ENCODE data around the gene CYP27C1.
"Not testable (repeated sequence)": the region's sequence is repeated elsewhere in the genome, so short reads cannot be mapped to it uniquely, and the experiment has no call there.

Gene CYP27C1

DNA sequence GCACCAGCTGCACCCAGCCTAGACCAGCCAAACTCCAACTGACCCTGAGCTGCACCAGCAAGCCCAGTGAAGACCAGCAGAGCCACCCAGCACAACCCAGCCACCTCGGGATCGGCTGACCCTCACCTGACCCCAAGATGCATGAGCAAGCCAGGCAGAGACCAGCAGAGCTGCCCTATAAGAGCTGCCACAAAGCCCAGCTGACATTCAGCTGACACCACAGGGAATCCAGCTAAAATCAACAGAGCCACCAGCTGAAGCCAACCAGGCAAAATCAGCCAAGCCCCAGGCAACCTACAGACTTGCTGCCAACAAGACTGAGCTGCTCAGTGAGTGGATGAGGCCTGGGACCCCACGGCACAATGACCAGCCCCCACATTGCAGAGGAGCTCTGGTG lies 54.6 kb downstream of the CYP27C1 start:
- no peak for DNase-seq (ENCODE audit: extremely low read depth, low read depth)
- TF ChIP-seq, protein P1, sequence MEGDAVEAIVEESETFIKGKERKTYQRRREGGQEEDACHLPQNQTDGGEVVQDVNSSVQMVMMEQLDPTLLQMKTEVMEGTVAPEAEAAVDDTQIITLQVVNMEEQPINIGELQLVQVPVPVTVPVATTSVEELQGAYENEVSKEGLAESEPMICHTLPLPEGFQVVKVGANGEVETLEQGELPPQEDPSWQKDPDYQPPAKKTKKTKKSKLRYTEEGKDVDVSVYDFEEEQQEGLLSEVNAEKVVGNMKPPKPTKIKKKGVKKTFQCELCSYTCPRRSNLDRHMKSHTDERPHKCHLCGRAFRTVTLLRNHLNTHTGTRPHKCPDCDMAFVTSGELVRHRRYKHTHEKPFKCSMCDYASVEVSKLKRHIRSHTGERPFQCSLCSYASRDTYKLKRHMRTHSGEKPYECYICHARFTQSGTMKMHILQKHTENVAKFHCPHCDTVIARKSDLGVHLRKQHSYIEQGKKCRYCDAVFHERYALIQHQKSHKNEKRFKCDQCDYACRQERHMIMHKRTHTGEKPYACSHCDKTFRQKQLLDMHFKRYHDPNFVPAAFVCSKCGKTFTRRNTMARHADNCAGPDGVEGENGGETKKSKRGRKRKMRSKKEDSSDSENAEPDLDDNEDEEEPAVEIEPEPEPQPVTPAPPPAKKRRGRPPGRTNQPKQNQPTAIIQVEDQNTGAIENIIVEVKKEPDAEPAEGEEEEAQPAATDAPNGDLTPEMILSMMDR (IDR thresholded peaks at IDR 0.05; ENCODE audit: low read depth, low read length): no peak

GRCh38 chr2:127164761-127165538 lies 55.1 kb downstream of the CYP27C1 start:
- no peak for DNase-seq (ENCODE audit: extremely low read depth, low read depth)
- TF ChIP-seq, protein P1 (IDR thresholded peaks at IDR 0.05; ENCODE audit: low read depth, low read length): no peak

DNA sequence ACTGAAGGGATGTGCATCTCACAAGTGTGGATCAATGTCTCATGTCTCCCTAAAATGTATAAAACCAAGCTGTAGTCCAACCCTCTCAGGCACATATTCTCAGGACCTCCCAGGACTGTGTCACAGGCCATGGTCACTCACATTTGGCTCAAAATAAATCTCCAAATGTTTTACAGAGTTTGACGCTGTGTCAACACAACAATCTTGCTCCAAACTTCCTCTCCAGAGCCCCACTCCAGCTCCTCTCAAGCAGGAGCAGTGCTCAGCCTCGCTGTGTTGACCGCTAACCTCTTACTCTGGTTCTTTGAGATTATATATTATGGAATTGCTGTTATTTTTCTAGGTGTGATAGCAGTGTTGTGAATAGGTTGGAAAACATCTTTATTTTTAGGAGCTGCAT lies 56.2 kb downstream of the CYP27C1 start:
- no peak for DNase-seq (ENCODE audit: extremely low read depth, low read depth)
- TF ChIP-seq, protein P1 (IDR thresholded peaks at IDR 0.05; ENCODE audit: low read depth, low read length): no peak

- not testable (repeated sequence) for DNase-seq (ENCODE audit: extremely low read depth, low read depth)
Measured at GRCh38 chr2:127163090-127163406, 57.1 kb downstream of the CYP27C1 start.

- TF ChIP-seq, protein P1 (IDR thresholded peaks at IDR 0.05; ENCODE audit: low read depth, low read length): no peak
Measured at GRCh38 chr2:127162261-127163089, 57.6 kb downstream of the CYP27C1 start.

GRCh38 chr2:127161176-127162136 lies 58.6 kb downstream of the CYP27C1 start:
- DNase-seq (ENCODE audit: extremely low read depth, low read depth): no peak
- TF ChIP-seq, protein P1 (IDR thresholded peaks at IDR 0.05; ENCODE audit: low read depth, low read length): no peak

More at GRCh38 chr2:127162261-127163089, 57.6 kb downstream of the CYP27C1 start:
- DNase-seq (ENCODE audit: extremely low read depth, low read depth): no peak

DNA sequence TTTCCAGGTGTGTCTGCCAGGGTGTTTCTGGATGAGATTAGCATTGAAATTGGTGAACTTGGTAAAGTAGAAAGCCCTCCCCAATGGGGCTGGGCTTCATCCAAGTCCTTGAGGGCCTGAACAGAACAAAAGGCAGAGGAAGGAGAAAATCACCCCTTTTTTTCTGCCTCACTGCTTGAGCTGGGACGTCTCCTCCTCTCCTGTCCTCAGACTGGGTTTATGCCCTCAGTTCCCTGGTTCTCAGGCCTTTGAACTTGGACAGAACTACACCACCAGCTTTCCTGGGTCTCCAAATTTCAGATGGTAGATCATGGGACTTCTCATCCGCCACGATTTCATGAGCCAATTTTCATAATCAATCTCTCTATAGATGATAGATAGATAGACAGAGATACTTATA lies 59.4 kb downstream of the CYP27C1 start:
- no peak for DNase-seq (ENCODE audit: extremely low read depth, low read depth)
- TF ChIP-seq, protein P1 (IDR thresholded peaks at IDR 0.05; ENCODE audit: low read depth, low read length): no peak

All from AG09319 (cell line).